ENCODE measurements around the gene GAS6.

Gene GAS6

DNA sequence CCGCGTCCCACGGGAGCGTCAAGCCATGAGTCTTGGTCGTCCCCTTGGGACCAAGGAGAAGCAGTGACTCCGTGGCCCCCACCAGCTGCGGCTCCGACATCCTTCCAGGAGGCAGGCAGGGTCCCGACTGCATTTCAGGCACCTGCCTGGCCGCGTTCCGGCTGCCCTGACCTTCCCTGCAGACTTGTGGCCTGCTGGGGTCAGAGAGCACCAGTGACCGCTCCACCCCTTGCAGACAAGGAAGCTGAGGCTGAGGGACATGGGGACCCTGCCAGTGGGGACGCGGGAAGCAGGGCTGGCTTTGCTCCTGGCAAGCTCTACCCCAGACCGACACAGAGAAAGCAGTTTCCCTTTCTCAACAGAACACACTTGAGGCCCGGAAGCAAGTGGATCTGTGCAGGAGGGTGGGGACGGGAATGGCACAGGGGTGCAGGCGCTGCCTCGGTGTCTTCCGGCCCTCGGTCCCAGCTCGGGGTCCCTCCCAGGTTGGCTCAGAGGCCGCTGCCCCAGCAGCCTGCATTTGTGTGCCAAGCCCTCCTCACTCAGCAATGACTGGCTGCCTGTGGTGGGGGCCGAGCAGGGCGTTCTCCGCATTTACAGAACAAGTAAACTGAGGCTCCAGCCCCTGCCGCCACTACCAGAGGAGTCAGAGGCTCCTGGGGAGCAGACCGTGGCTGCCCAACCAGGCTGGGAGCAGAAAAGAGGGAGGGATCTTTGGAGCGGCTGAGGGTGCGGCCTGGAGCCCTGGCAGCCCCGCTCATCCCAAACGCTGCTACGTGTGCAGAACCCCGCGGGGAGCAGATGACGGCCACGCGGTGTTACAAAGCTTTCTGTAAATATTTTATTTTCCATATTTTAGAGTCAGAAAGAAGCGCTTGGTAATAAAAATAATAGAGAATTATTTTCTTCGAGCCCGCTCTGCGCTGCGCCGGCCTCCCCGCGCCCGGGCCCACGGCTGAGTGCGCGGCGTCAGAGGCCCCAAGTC, 43.9 kb downstream of the GAS6 start:
- DNase-seq (ENCODE audit: low spot score) = no peak

DNA sequence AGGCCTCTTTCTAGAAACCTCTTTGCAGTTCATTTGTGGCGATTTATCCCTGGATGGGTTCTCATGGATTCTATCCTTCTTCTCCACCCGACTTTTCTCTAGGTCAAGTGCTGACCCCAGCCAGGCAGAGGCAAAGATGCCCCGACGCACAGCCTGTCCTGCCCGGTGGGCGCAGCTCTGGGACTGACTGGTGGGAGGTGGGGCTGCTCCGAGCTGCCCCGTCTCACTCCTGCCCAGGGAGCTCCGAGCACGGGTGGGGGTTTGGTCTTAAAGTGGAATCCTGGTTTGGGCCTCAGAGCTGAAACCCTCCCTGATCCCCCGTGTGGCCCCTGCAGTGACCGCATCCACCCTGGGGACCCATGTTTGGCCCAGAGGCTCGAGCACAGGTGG, 44.5 kb downstream of the GAS6 start:
- no peak for DNase-seq (ENCODE audit: low spot score)

DNA sequence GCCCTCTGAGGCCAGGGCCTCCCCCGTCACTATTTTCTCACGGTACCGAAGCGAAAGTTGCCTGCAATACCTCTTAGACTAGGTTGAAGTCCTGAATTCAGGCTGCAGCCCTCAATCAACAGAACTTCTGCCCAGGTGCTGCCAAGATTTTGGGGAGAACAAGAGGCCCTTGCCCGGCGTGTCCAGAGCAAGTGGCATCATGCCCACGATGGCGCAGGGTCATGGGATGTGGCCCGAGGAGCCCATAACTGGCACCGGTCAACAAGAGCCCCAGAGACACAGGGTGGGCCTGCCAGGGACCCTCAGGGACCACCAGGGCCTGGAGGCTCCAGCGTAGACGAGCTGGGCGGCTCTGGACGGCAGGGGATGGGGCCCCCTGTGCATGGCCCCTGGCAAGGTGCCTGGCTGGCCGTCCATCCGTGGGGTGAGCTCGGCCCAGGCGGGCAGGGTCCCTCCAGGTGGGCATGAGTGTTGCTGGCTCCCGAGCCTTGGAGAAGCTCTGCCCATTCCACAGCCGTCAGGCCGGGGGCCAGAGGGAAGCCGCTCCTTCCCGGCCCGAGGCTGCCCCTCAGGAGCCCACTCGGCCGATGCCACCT, 45.1 kb downstream of the GAS6 start:
- no peak for DNase-seq (ENCODE audit: low spot score)

DNA sequence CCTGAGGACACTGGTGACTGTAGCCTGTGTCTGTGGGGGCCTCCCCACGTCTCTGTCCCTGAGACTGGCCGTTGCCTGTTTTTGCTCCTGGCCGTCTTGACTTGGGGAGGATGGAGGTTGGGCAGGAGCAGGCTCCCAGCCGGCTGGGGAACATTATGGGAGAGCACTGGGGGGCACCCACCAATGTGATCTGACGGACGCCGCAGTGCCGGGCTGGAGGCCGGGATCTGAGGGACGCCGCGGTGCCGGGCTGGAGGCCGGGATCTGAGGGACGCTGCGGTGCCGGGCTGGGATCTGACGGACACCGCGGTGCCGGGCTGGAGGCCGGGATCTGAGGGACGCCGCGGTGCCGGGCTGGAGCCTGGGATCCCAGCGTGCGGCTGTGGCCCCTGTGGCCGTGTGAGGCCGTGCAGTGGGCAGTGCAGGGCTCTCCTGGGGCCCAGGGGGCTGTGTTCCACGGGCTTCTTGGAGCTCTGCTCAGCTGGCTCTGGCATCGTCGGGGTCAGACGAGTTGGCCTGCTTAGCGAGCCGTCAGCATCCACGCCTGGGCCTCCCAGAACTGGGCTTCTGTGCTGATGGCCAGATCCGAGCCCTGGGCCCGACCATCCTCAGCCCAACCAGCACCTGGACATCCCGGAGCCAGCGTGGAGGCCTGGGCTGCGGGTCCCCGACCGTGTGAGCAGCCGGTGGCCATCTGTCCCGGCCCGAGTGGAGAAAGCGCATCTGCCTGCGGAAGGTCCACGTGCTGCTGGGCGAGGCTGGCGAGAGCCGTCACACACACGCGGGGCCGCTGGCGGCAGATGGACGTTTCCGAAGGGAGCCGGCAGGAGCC, 45.8 kb downstream of the GAS6 start:
- DNase-seq (ENCODE audit: low spot score) = no peak

DNA sequence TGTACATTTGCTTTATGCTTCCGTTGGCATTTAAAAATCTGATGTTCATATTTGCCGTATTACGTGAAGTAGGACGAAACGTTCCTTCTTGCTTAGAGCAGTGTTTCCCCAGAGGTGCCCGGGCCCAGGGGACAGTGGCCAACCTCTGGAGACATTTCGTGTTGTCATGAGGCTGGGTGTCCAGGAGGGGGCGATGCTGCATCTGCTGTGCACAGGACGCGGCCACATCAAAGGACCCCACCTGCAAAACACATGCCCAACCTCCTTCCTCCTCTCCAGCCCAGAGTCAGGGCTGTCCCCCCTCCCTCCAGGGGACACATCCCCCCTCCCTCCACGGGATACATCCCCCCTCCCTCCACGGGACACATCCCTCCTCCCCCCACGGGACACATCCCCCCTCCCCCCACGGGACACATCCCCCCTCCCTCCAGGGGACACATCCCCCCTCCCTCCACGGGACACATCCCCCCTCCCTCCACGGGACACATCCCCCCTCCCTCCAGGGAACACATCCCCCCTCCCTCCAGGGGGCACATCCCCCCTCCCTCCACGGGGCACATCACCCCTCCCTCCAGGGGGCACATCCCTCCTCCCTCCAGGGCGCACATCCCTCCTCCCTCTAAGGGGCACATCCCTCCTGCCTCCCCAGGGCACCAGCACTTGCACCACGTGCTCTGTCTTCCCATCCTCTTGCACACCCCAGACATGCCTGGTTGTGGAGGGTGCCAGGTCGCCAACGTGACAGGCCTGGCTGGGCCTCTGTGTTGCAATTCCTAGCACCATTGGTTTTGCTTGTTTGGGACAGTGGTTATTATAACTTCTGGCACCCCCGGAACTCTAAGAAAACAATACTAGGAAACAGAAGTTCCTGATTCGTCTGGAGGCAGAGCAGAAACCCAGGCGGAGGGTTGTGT, 46.7 kb downstream of the GAS6 start:
- DNase-seq (ENCODE audit: low spot score) = peak; percentile 81

DNA sequence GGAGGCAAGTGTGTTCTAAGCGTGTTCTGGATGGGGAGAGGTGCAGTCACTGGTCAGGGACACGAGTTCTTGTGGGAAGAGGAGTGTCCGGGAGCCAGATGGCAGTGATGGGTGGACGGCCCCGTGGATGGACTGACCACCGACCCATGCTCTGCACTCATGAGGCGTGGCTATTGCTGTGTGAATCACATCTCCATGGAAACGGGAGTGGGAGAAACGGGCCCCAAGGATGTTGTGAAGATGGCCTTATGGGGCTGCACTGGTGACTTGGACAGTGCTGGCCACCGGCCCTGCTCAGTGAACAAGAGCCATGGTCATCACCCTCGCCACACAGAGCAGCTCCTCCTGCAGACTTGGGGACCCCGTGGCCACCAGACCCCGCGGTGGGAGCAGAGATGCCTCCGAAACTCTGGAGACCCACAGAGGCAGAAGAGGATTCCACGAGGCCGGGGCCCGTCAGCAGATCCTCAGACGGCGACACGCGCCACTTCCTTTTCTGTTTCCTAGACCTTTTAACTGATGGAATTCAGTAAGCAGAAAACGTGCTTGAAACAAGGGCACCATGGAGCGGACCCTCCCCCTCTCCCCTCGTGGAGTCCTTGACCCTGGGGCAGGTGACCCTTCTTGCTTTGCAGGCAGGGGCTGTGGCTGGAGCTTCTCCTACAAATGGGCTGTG, 47.5 kb downstream of the GAS6 start:
- no peak for DNase-seq (ENCODE audit: low spot score)

DNA sequence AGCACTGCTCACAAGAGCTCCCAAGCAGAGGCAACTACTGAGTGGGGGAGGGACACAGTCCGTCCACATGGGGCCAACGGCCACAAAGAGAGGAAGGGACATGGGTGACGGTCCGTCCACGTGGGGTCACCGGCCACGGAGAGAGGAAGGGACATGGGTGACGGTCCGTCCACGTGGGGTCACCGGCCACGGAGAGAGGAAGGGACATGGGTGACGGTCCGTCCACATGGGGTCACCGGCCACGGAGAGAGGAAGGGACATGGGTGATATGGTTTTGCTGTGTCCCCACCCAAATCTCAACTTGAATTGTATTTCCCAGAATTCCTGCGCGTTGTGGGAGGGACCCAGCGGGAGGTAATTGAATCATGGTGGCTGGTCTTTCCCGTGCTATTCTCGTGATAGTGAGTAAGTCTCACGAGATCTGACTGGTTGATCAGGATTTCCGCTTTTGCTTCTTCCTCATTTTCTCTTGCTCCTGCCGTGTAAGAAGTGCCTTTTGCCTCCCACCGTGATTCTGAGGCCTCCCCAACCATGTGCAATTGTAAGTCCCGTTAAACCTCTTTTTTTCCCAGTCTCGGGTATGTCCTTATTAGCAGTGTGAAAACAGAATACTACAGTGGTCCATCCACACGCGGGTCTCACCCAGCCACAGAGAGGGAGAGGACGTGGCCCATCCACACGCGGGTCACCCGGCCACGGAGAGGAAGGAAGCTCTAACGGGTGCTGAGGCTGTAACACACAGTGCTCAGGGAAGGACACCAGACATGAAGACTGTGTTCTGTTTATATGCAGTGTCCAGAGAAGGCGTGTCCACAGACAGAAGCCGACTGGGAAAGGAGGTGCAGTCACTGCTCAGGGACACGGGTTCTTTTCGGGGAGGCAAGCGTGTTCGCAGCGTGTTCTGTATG, 48.5 kb downstream of the GAS6 start:
- peak; percentile 64 for DNase-seq (ENCODE audit: low spot score)

DNA sequence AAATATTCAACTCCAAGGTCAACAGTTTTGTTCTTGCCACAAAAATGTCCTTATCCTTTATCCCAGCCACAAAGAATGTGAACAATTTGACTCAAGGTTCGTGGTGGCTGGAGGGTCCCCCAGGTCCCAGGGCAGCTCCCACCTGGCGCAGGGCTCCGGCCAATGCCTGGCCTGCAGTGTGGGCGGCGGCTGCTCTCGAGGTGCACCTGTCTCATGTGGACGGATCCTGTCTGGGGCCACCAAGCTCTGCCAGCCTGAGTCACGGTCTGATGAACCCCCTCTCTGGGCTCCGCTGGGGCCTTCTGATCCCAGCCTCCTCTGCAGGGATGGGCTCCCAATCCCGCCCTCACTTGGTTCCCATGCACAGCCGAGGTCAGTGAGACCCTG, 49.4 kb downstream of the GAS6 start:
- DNase-seq (ENCODE audit: low spot score) = no peak

DNA sequence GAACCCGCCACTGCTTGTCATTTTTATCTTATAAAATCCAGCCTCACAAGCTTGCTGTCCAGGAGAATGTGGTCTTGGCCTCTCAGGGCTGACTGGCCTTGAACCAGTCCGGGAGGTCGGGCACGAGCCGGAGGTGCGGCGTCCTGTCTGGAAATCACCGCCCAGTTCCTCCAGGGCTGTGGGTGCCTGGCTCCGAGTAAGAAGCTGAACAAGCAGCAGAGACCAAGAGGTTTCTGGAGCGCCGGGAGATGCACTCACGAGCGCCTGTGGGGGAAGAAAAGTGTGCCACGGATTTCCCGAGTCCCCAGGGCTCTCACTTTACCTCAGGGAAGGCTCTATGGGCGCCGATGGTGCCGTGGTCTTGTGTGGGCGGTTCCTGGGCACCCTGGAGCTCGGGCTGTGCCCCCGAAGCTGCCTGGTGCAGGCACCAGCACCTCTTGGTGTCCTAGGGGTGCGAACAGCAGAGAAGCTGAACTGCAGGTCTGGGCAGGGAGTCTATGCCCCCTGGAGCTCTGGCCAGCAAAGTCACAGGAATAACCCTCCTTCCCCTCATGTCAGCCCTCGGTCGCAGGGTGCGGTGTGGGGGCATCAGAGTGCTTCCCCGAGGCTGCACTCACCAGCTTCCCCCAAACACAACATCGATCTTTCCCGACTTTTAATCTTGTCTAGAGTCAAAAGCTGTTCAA, 50.0 kb downstream of the GAS6 start:
- DNase-seq (ENCODE audit: low spot score) = no peak

DNA sequence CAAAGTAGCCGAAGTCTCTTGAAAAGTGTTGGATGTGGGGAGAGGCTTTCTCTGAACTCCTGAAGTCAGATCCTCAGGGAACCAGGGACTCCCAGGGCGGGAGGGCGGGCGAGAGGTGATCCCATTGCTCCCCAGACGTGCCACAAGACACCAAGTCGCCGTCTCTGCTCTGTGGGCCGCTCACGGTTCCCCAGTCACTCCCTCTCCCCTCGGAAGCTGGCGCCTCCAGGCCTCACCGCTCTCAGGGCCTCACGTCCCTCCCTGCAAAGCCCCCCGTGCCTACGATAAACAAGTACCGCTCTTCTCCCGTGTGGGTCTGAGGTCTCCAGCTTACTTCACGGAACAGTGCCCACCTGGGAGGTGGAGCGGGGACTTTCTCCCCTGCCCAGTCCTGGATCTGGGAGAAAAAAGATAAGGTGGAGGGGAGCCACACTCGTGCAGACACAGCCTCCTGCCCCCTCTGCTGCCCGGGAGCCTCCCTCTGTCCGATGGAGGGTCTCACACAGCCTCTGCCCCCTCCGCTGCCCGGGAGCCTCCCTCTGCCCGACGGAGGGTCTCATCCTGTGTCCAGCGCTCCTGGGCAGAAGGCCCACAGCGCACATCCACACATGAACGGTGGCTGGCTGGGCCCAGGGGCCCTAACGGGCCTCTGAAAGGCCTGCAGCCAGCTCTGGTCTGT, 50.7 kb downstream of the GAS6 start:
- DNase-seq (ENCODE audit: low spot score) = no peak

DNA sequence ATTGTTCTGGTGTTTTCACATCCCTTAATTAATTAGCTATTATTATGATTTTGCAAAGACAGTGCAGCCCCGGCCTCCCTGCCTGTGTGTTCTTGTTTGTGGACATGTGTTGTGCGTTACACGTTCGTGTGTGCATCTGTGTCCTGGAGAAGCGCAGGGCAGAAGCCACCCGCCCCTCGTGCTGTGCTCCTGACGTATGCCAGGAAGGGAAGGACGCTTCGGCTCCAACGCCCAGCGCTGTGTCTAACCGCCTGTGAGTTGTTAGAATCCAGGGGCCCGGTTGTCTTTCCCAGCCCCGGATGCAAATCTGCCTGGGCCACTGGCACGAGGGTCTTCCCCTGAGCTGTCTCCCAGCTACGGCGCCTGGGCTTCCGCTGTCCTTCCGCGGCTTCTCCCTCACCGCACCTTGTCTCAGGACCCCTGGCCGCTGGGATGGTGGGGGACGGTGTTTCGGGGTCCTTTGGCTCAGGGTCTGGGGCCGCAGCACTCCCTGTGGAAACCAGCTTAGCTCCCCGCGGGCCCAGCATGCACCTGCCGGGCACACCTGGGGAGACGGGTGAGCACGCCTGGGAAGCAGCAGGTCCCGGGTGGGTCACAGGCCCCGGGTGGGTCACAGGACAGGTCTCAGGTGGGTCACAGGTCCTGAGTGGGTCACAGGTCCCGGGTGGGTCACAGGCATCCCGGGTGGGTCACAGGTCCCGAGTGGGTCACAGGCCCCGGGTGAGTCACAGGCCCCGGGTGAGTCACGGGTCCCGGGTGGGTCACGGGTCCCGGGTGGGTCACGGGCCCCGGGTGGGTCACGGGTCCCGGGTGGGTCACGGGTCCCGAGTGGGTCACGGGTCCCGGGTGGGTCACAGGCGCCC, 51.5 kb downstream of the GAS6 start:
- DNase-seq (ENCODE audit: low spot score) = no peak

DNA sequence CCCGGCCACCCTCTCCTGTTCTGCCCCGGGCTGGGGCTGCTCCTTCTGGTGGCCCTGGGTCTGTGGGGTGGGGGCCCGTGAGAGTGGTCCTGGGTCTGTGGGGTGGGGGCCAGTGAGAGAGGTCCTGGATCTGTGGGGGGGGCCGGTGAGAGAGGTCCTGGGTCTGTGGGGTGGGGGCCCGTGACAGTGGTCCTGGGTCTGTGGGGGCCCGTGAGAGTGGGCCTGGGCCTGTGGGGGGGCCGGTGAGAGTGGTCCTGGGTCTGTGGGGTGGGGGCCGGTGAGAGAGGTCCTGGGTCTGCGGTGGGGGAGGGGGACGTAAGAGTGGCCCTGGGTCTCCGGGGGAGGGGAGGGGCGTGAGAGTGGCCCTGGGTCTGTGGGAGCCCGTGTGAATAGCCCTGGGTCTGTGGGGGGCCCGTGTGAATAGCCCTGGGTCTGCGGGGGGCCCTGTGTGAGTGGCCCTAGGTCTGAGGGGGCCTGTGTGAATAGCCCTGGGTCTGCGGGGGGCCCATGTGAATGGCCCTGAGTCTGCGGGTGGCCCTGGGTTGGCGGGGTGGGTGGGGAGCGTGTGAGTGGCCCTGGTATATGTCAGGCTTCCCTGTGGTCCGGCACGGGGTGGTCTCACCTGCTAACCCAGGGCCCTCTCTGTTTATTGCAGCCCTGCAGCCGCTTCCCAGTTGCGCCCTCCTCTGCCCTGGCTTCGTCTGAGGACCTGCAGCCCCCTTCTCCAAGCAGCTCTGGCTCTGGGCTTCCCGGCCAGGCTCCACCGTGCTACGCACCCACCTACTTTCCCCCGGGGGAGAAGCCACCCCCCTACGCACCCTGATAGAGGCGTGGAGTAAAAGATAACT, 52.6 kb downstream of the GAS6 start:
- DNase-seq (ENCODE audit: low spot score) = no peak

DNA sequence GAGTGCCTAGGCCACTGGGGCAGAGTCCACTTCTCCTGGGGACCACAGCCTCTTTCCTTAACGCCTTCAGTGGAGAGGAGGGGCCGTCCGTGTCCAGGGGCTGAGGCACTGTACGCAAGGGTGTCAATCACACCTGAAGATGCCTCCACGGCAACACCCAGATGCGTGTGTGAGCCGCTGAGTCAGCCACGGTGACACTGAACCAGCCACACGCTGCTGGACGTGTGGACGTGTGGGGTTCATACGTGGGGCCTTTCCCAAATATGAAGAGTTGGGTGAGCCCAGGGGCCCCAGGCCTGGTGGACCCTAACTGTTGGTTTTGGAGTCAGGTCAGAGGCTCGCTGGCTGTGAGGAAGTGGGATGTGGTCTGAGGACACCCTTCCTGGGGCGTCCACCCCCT, 53.2 kb downstream of the GAS6 start:
- DNase-seq (ENCODE audit: low spot score) = no peak

DNA sequence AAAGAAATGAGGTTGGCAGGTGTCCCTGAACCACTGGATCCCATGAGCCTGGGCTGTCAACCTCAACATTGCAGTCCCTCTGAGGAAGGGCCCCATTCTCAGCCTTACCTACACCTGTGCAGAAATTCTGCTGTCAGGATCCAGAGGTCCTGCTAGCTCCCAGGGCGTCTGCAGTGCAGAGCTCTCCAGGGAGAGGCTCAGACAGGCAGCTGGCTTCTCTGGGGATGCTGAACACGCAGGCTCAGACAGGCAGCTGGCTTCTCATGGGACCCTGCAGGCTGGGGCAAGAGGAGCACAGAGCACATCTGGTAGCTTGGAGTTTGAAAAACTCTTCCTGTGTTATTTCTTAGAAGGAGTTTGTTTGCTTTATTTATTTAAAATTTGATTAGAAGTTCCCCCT, 53.9 kb downstream of the GAS6 start:
- no peak for DNase-seq (ENCODE audit: low spot score)

DNA sequence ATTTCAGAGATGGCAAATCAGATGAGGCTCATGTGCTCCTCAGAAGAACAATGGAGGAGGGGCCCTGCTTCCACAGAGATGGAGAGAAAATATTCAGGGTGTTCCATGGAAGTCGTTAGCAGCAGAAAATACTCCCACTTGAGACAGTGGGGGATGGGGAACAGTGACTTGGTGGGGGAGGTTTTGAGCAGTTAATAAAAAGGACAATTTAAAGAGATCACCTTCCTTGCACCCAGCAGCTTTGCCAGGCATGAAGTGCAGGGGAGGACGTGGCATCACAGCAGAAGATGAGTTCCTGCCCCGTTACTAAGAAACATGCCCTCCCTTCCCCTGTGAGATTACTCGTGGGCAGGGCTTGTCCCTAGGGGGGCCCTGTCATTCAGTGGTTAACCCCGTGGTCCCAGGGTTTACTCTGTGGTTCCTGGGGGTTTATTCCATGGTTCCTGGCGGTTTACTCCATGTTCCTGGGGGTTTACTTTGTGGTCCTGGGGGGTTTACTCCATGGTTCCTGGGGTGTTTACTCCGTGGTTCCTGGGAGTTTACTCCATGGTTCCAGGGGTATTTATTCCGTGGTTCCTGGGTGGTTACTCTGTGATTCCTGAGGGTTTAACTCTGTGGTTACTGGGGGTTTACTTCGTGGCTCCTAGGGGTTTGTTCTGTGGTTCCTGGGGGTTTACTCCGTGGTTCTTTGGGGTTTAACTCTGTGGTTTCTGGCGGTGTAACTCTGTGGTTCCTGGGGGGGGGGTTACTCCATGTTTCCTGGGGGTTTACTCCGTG, 55.6 kb downstream of the GAS6 start:
- DNase-seq (ENCODE audit: low spot score) = no peak

DNA sequence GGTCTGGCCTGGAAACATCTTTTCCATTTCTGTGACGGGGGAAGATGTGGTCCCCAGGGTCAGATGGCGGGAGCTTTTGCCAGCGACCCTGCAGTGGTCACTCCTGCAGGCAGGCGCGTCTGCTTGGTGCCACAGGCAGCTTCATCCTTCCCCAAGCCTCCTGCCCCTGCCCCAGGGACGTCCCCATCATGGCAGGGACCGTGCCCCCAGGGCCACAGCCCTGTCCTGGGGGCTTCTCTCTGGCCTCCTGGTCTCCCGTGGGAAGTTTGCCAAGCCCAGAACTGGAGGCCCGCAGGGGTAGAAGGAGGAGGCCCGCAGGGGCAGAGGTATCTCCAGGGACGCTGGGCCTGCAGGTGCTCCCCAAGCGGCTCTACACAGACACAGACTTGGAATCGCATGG, 57.4 kb downstream of the GAS6 start:
- no peak for DNase-seq (ENCODE audit: low spot score)

Measured in activated CD4-positive, alpha-beta T cell treated with anti-CD3 and anti-CD28 coated beads, Interleukin-2, Interleukin-4, amounts not matched to agents 100 ng/mL and 50 ng/mL, durations not matched to agents 16 hours and 8 hours (primary cell).